ENCODE data around the gene HDGF.

HDGF gene

GRCh38 chr1:156743367-156744302 lies 7.8 kb downstream of the HDGF start:
- no peak for DNase-seq (ENCODE audit: extremely low read depth, low read depth)
- H3K4me3 ChIP-seq (replicated peaks; ENCODE audit: low read depth, low read length): no peak overlapping the region
- no peak for TF ChIP-seq CTCF (IDR thresholded peaks at IDR 0.05; ENCODE audit: low read depth, low read length, missing control alignments)

GRCh38 chr1:156742801-156743200 lies 8.7 kb downstream of the HDGF start:
- H3K4me3 ChIP-seq (replicated peaks; ENCODE audit: low read depth, low read length): no peak overlapping the region
- DNase-seq (ENCODE audit: extremely low read depth, low read depth): no peak
- no peak for TF ChIP-seq CTCF (IDR thresholded peaks at IDR 0.05; ENCODE audit: low read depth, low read length, missing control alignments)

GRCh38 chr1:156742017-156742416 lies 9.5 kb downstream of the HDGF start:
- no peak for DNase-seq (ENCODE audit: extremely low read depth, low read depth)
- no peak overlapping the region for H3K4me3 ChIP-seq (replicated peaks; ENCODE audit: low read depth, low read length)
- TF ChIP-seq CTCF (IDR thresholded peaks at IDR 0.05; ENCODE audit: low read depth, low read length, missing control alignments): no peak

GRCh38 chr1:156741481-156741983 lies 9.9 kb downstream of the HDGF start:
- TF ChIP-seq CTCF (IDR thresholded peaks at IDR 0.05; ENCODE audit: low read depth, low read length, missing control alignments): no peak
- H3K4me3 ChIP-seq (replicated peaks; ENCODE audit: low read depth, low read length): 0 out of 2 replicates have a peak overlapping the region, but pooled peaks have one; percentile 6
- no peak for DNase-seq (ENCODE audit: extremely low read depth, low read depth)

- peak; percentile 99 for DNase-seq (ENCODE audit: extremely low read depth, low read depth)
- TF ChIP-seq CTCF (IDR thresholded peaks at IDR 0.05; ENCODE audit: low read depth, low read length, missing control alignments): no peak
- H3K4me3 ChIP-seq (replicated peaks; ENCODE audit: low read depth, low read length): peak within 1 kb of the TSS; percentile 58
Observed at GRCh38 chr1:156740741-156741480, 10.6 kb downstream of the HDGF start, which contains the start of gene MRPL24. TSS of gene MRPL24 (minus strand) at chr1:156741088. CDS start at chr1:156738704, 2,384 bp downstream.

GRCh38 chr1:156740237-156740740 lies 11.2 kb downstream of the HDGF start:
- DNase-seq (ENCODE audit: extremely low read depth, low read depth): no peak
- TF ChIP-seq CTCF (IDR thresholded peaks at IDR 0.05; ENCODE audit: low read depth, low read length, missing control alignments): no peak
- H3K4me3 ChIP-seq (replicated peaks; ENCODE audit: low read depth, low read length): peak overlapping the region; percentile 58
